Fibroblast of mammary gland (primary cell): Measurements from ENCODE around the gene INO80C.

Experiments used
- DNase-seq: peaks from one replicate; pipeline ENCODE4 v3.0.0-alpha.2; 2010; ENCODE audit warnings: low read depth
- H3K4me3 ChIP-seq: 2 replicates; pipeline ENCODE4 v1.5.1; 2011; ENCODE audit warnings: low read depth, mild to moderate bottlenecking, low read length, moderate library complexity; ENCODE audit not compliant: control insufficient read depth
- TF ChIP-seq, protein P1 (sequence below): conservative IDR thresholded peaks from 2 replicates; pipeline ENCODE4 v1.5.1; 2011; ENCODE audit warnings: low read depth, low read length, inconsistent platforms; ENCODE audit not compliant: control insufficient read depth, insufficient read depth

Gene INO80C

DNA sequence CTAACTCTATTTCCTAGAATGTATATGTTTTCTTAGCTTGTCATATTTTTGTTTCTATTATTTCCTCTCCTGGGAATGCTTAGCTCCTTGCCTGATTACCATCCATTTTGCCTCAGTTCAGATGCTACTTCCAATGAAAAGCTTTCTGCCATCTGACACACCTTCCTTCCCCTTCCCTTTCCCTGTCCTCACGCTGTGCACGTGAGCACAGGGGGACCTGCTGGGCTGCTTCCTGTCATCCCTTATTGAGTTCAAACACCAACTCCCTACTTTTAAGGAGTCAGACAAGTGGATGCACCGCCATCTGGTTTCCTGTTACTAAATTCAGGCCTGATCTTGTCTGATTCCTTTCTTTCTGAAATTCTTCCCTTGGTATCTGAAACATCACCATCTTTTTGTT is 2.4 kb upstream of the INO80C start:
- TF ChIP-seq, protein P1, sequence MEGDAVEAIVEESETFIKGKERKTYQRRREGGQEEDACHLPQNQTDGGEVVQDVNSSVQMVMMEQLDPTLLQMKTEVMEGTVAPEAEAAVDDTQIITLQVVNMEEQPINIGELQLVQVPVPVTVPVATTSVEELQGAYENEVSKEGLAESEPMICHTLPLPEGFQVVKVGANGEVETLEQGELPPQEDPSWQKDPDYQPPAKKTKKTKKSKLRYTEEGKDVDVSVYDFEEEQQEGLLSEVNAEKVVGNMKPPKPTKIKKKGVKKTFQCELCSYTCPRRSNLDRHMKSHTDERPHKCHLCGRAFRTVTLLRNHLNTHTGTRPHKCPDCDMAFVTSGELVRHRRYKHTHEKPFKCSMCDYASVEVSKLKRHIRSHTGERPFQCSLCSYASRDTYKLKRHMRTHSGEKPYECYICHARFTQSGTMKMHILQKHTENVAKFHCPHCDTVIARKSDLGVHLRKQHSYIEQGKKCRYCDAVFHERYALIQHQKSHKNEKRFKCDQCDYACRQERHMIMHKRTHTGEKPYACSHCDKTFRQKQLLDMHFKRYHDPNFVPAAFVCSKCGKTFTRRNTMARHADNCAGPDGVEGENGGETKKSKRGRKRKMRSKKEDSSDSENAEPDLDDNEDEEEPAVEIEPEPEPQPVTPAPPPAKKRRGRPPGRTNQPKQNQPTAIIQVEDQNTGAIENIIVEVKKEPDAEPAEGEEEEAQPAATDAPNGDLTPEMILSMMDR, result no peak
- no peak for DNase-seq
- H3K4me3 ChIP-seq, result no peak overlapping the region

DNA sequence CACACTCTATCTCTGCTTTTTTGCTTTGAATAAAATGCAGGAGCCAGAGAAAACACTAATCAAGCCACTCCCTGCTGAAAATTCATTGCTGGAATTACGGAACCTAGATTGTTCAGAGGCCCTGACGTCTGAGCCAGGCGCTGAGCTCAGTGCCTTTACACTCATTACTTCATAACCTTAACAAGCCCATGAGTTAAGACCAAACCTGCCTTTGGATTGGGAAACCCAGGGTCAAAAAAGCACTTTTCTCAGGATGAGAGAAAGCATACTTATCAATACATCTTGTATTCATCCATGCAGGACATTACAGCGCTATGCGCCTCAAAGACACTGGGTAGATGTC is 762 bp downstream of the INO80C start:
- DNase-seq, result peak; percentile 77
- peak overlapping the region; percentile 85 for H3K4me3 ChIP-seq
- TF ChIP-seq, protein P1, result no peak

DNA sequence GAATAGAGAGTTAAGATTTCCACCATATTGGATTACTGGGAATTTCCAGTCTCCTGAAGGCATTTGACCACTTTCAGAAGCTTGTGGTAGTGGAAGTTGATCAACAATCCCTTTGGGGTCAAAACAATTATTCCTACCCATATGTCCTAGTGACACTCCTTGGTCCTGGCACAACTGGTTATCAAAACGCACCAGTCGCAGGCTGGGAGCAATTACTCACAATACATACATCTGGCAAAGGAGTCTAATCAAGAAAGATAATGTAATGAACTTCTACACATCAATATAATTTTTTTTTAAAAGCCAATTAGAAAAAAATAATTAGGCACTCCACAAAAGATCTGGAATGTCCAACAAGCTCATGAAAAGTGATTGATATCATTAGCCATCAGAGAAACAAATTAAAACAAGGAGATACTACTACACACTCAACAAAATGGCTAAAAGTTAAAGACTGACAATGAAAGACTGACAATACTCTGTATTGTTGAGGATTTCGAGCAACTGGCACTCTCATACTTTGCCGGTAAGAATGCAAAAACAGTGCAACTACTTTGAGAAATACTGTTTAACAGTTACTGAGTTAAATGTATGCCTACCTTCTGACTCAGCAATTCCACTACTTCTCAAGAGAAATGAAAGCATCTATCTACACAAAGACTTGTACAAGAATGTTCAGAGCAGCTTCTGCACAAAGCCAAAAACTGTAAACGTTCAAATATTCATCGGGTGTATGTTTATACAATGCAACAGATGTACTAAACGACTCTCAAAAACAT is 2.0 kb downstream of the INO80C start:
- no peak for DNase-seq
- H3K4me3 ChIP-seq, result no peak overlapping the region
- TF ChIP-seq, protein P1, result no peak

DNA sequence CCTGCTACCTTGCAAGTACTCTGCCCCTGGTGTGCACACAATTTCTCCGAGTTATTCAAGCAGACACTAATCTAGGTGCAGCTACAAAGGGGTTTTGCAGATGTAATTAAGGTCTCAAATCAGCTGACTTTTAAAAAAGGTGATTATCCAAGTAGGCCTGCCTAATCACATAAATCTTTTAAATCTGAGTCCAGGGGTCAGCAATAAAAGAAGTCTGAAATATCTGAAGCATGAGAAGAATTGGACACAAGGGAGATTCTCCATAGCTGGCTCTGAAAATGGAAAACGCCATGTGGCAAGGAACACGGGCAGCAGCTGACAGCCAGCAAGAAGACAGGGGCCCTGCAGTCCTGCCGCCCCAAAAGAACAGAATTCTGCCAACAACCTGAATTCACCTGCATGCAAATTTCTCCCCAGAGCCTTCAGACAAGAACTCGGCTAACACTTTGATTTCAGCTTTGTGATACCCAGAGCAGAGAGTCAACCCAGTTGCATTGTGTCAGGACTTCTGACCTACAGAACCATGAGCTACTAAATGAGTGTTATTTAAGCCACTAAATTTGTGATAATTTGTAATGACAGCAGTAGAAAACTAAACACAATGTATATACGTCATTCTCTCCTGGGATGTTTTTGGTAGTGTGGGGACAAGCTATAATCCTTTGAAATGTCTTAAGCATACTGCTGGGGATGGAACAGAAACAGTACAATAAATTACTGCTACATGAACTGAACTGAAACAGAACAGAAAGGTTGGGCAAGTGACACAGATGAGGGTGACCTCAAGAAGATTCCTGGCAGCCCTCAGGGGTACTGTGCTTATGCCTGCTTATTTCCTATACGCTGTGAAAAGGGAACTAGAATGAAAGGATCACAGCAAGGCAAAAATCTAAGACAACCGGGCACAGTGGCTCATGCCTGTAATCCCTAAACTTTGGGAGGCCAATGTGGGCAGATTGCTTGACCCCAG is 3.2 kb downstream of the INO80C start:
- no peak overlapping the region for H3K4me3 ChIP-seq
- no peak for DNase-seq
- TF ChIP-seq, protein P1, result no peak

DNA sequence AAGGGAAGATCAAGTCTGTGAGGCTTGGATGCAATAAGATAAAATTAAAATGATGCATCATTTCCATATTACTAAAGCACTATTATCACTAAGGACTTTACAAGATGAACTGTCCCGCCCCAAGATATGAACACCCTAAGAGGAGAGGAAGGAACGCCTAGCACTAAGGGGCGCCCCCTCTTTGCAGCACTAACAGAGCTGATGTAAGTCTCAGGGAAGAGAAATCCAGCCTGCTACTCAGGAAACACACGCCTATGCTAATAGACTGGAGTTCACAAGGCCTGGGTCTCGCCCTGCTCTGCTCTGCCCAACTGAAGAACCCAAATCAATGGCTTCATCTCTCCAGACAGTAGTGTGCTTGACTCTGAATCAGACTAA is 6.1 kb downstream of the INO80C start:
- TF ChIP-seq, protein P1, result no peak
- no peak for DNase-seq
- H3K4me3 ChIP-seq, result no peak overlapping the region

DNA sequence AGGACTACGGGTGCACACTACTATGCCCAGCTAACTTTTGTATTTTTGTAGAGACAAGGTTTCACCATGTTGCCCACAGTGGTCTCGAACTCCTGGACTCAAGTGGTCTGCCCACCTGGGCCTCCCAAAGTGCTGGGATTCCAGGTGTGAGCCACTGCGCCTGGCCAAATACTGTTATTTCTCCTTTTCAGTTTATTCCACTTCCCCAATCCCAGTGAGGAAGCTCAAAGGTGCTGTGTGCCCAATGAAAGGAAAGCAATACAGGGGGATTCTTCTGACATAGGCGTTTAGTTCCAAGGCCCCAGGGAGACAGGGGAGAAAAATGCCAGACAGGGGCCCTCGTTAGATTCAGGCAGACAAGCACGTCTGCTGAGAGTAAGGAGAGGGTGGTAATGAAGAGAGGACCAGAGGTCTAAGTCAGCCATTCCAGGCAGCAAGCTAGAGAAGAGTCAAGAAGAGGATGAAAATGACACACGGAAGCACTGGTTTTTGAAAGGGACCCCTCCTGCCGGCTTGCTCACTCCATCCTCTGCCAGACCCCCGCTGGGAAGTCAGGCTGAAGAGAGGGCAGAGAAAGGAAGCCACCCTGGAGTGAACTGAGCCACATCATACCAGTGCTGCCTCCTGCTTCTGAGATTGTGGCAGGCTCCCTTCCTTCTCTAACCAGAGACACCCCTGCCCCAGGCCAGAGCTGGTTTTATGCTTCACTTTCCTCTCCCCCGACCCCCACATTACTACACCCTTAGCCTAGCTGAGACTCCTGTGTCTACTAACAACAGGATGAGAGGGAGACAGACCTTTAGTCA is 6.7 kb downstream of the INO80C start:
- DNase-seq, result no peak
- H3K4me3 ChIP-seq, result no peak overlapping the region
- TF ChIP-seq, protein P1, result no peak
